HEK293 (cell line): ENCODE data around the gene DYNLL2.

Experiments used
- CTCF ChIP-seq: fragments of 450-650 bp; formaldehyde crosslinking; IDR thresholded peaks from 2 replicates; pipeline ENCODE4 v1.5.1; 2016; ENCODE audit warnings: missing biosample characterization, missing genetic modification characterization
- ZBTB20 ChIP-seq: fragments of 450-650 bp; formaldehyde crosslinking; IDR thresholded peaks from 2 replicates; pipeline ENCODE4 v1.5.1; 2016; ENCODE audit warnings: missing biosample characterization, missing genetic modification characterization
- ZBTB48 ChIP-seq: fragments of 450-650 bp; formaldehyde crosslinking; IDR thresholded peaks from 2 replicates; pipeline ENCODE4 v1.5.1; 2016; ENCODE audit warnings: missing biosample characterization, missing genetic modification characterization
- ZBTB7A ChIP-seq: fragments of 450-650 bp; formaldehyde crosslinking; IDR thresholded peaks from 2 replicates; pipeline ENCODE4 v1.5.1; 2016; ENCODE audit warnings: low read depth, missing biosample characterization, missing genetic modification characterization
- ZNF610 ChIP-seq: fragments of 450-650 bp; formaldehyde crosslinking; IDR thresholded peaks from 2 replicates; pipeline ENCODE4 v1.5.1; 2016; ENCODE audit warnings: missing biosample characterization, missing genetic modification characterization, borderline replicate concordance

GRCh38 chr17:58119491-58119890 lies 36.3 kb downstream of the DYNLL2 start:
- TF ChIP-seq ZBTB7A (no peak), ZNF610 (tag by site-specific recombination) (no peak), ZBTB48 (tag by site-specific recombination) (no peak), CTCF (no peak), ZBTB20 (tag by site-specific recombination) (no peak)
